IPS-18c (cell line): ENCODE results near the gene L3MBTL2.

Experiments used
- H3K4me3 ChIP-seq: 2 replicates; pipeline ENCODE4 v1.7.0; 2013; ENCODE audit warnings: low read depth, mild to moderate bottlenecking, low read length, moderate library complexity; ENCODE audit not compliant: insufficient read depth
- H3K9me3 ChIP-seq: one replicate; pipeline ENCODE4 v1.6.1; 2013; ENCODE audit warnings: mild to moderate bottlenecking, low read length, moderate library complexity; ENCODE audit not compliant: control insufficient read depth, insufficient read depth

L3MBTL2 gene

GRCh38 chr22:41198027-41198580 is 7.0 kb upstream of the L3MBTL2 start:
- Histone ChIP-seq H3K9me3 (no peaks in the 10 kb centered on the region), H3K4me3 (peak overlapping the region; percentile 63; the same call in 1 of the 2 replicates)

- H3K9me3 ChIP-seq, result no peaks in the 10 kb centered on the region
- H3K4me3 ChIP-seq, result no peak overlapping the region
Measured at GRCh38 chr22:41201141-41201540, 4.0 kb upstream of the L3MBTL2 start.

- no peaks in the 10 kb centered on the region for H3K9me3 ChIP-seq
Measured at GRCh38 chr22:41203118-41203517, 2.0 kb upstream of the L3MBTL2 start.

GRCh38 chr22:41204066-41204465 is 1.0 kb upstream of the L3MBTL2 start:
- H3K4me3 ChIP-seq, result no peak overlapping the region

More at GRCh38 chr22:41203118-41203517, 2.0 kb upstream of the L3MBTL2 start:
- no peak overlapping the region for H3K4me3 ChIP-seq

GRCh38 chr22:41206719-41207118 is 1.6 kb downstream of the L3MBTL2 start:
- Histone ChIP-seq H3K4me3 (no peak overlapping the region), H3K9me3 (no peaks in the 10 kb centered on the region)

More at GRCh38 chr22:41204066-41204465, 1.0 kb upstream of the L3MBTL2 start:
- H3K9me3 ChIP-seq, result no peaks in the 10 kb centered on the region

- no peak overlapping the region for H3K4me3 ChIP-seq
- no peaks in the 10 kb centered on the region for H3K9me3 ChIP-seq
Measured at GRCh38 chr22:41215409-41215808, 10.3 kb downstream of the L3MBTL2 start.

- H3K9me3 ChIP-seq, result no peaks in the 10 kb centered on the region
- H3K4me3 ChIP-seq, result no peak overlapping the region
Measured at GRCh38 chr22:41215926-41216325, 10.8 kb downstream of the L3MBTL2 start.

- H3K4me3 ChIP-seq, result no peak overlapping the region
- no peaks in the 10 kb centered on the region for H3K9me3 ChIP-seq
Measured at GRCh38 chr22:41216984-41217383, 11.9 kb downstream of the L3MBTL2 start.

- Histone ChIP-seq H3K9me3 (no peaks in the 10 kb centered on the region), H3K4me3 (no peak overlapping the region)
Measured at GRCh38 chr22:41217553-41218157, 12.5 kb downstream of the L3MBTL2 start.

- no peak overlapping the region for H3K4me3 ChIP-seq
- H3K9me3 ChIP-seq, result peaks cover 2% of the 10 kb centered on the region
Measured at GRCh38 chr22:41222846-41223507, 17.9 kb downstream of the L3MBTL2 start.

- H3K9me3 ChIP-seq, result peaks cover 2% of the 10 kb centered on the region
- no peak overlapping the region for H3K4me3 ChIP-seq
Measured at GRCh38 chr22:41223535-41223934, 18.4 kb downstream of the L3MBTL2 start.

- no peak overlapping the region for H3K4me3 ChIP-seq
- peaks cover 2% of the 10 kb centered on the region for H3K9me3 ChIP-seq
Measured at GRCh38 chr22:41226723-41227655, 21.9 kb downstream of the L3MBTL2 start.

GRCh38 chr22:41229215-41229614 is 24.1 kb downstream of the L3MBTL2 start:
- Histone ChIP-seq H3K4me3 (no peak overlapping the region), H3K9me3 (no peaks in the 10 kb centered on the region)

- Histone ChIP-seq H3K9me3 (no peaks in the 10 kb centered on the region), H3K4me3 (no peak overlapping the region)
Measured at GRCh38 chr22:41229730-41230400, 24.8 kb downstream of the L3MBTL2 start.

- no peak overlapping the region for H3K4me3 ChIP-seq
- no peaks in the 10 kb centered on the region for H3K9me3 ChIP-seq
Measured at GRCh38 chr22:41230401-41230785, 25.3 kb downstream of the L3MBTL2 start.

- no peaks in the 10 kb centered on the region for H3K9me3 ChIP-seq
- no peak overlapping the region for H3K4me3 ChIP-seq
Measured at GRCh38 chr22:41231369-41231768, 26.3 kb downstream of the L3MBTL2 start.
